Thyroid gland (tissue), 4 donors: Measurements from ENCODE around the gene SLC25A19. TPM values are rescaled to one million over a fixed set of nuclear protein-coding genes. Genes with fewer than 3 reads are reported as not detected.
"Not testable (repeated sequence)": the region's sequence is repeated elsewhere in the genome, so short reads cannot be mapped to it uniquely, and the experiment has no call there.

Source experiments
- DNase-seq, 2 donors: peaks; one replicate each; pipeline ENCODE4 v3.0.0-alpha.2; 2019
- H3K27ac ChIP-seq, 3 donors: fragments of 200-600 bp; sonication (generic); 1 replicate in 2 of 3; 2 replicates in 1 of 3; pipeline ENCODE4 v1.5.1; 2016 to 2019; ENCODE audit warnings: mild to moderate bottlenecking in 1 of 3, moderate library complexity in 1 of 3
- H3K27me3 ChIP-seq: fragments of 200-600 bp; sonication (generic); one replicate; pipeline ENCODE4 v1.5.1; 2019
- H3K36me3 ChIP-seq, 2 donors: fragments of 200-600 bp; sonication (generic); one replicate each; pipeline ENCODE4 v1.5.1; 2016 to 2019
- H3K4me1 ChIP-seq, 2 donors: fragments of 200-600 bp; sonication (generic); one replicate each; pipeline ENCODE4 v1.5.1; 2017 to 2019
- H3K4me3 ChIP-seq, 3 donors: fragments of 200-600 bp; sonication (generic); replicated peaks in 1 of 3; 1 replicate in 2 of 3; 2 replicates in 1 of 3; pipeline ENCODE4 v1.5.1; 2016; ENCODE audit warnings: mild to moderate bottlenecking in 1 of 3
- H3K9me3 ChIP-seq: fragments of 200-600 bp; sonication (generic); one replicate; pipeline ENCODE4 v1.5.1; 2017
- CTCF ChIP-seq, 6 experiments: fragments of 200-600 bp in 3 of 6; fragments of 450-650 bp in 3 of 6; sonication (generic) in 3 of 6; IDR thresholded peaks; one replicate each; pipeline ENCODE4 v1.5.1; 2016 to 2019; ENCODE audit warnings: antibody characterized with exemption in 6 of 6, mild to moderate bottlenecking in 2 of 6, inconsistent platforms in 1 of 6, moderate library complexity in 1 of 6
- POLR2A ChIP-seq, 2 donors: fragments of 450-650 bp; IDR thresholded peaks; one replicate each; pipeline ENCODE4 v1.6.1; 2017; ENCODE audit warnings: antibody characterized with exemption in 2 of 2, mild to moderate bottlenecking in 2 of 2, moderate library complexity in 1 of 2
- WGBS, 2 donors: methylation state at CpG; one replicate each; pipeline ENCODE4 v1.1.5; 2017; 5-methylcytosine and 5-hydroxymethylcytosine counted together
- intact Hi-C: fragments of 100-400 bp; cut with DNase I; formaldehyde crosslinking; loops from one replicate; pipeline ENCODE4 v1.15.1; 2023
- total RNA-seq, 4 donors: library from RNA; depleted of rRNA; stranded (reverse); fragments of >200 nt; gene quantifications; one replicate each; pipeline ENCODE4 v1.2.3, GENCODE V29; 2016

Gene SLC25A19
- total RNA-seq, 4 donors from 2014 or later: 2.1 to 14.3 (median 12.7) TPM

DNA sequence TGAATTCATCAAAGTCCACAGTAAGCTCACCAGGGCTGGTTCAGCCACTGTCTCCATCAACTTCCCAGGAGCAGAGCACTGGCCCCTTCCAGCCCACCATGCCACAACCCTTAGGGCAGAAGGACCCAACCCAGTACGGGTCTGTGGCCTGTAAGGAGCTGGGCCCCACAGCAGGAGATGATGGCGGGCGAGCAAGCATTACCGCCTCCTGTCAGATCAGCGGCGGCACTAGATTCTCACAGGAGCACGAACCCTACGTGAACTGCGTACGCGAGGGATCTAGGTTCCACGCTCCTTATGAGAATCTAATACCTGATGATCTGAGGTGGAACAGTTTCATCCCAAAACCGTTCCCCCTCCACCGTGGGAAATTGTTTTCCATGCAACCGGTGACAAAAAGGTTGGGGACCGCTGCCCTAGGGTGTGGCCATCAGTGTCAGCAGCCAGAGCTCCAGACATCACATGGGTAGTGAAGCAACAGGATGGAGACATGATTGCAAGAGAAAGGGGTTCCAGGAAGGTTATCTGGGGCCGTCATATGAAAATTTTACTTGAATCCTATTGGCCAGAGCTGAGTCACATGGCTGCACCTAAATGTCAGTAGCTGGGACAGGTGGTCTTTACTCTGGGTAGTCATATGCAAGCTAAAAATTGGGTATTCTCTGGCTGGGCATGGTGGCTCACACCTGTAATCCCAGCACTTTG lies 12.4 kb upstream of the SLC25A19 start:
- no peak overlapping the region for H3K27ac ChIP-seq
- no peaks in the 10 kb centered on the region for H3K4me1 ChIP-seq
- intact Hi-C loops: no loop called here
- no peaks in the 10 kb centered on the region for H3K36me3 ChIP-seq
- no peak overlapping the region for H3K4me3 ChIP-seq
- DNase-seq: no peak
- no peaks in the 10 kb centered on the region for H3K27me3 ChIP-seq
- 86 to 87% methylated on average over 17 of the region's 17 CpGs for WGBS, 2 donors
- no peaks in the 10 kb centered on the region for H3K9me3 ChIP-seq
- no peak for TF ChIP-seq POLR2A (IDR thresholded peaks at IDR 0.05)

- Histone ChIP-seq H3K4me3 (no peak overlapping the region), H3K36me3 (no peaks in the 10 kb centered on the region), H3K4me1 (no peaks in the 10 kb centered on the region), H3K9me3 (no peaks in the 10 kb centered on the region), H3K27ac (no peak overlapping the region), H3K27me3 (no peaks in the 10 kb centered on the region)
- no peak for DNase-seq
- TF ChIP-seq POLR2A (IDR thresholded peaks at IDR 0.05) (no peak), CTCF (IDR thresholded peaks at IDR 0.05) (no peak)
- 78 to 84% methylated on average over 9 of the region's 9 CpGs for WGBS, 2 donors
- intact Hi-C loops: no loop called here
Measured at GRCh38 chr17:75301049-75301448, 11.8 kb upstream of the SLC25A19 start.

DNA sequence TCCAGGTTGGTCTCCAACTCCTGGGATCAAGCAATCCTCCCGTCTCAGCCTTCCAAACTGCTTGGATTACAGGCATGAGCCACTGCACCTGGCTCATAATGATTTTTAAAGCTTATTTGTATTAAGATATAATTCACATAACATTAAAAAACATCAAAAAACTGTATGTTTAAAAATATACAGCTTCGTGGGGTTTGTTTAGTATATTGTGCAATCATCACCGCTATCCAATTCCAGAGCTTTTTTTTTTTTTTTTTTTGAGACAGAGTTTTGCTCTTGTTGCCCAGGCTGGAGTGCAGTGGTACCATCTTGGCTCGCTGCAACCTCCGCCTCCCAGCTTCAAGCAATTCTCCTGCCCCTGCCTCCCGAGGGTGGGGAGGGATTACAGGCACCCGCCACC lies 11.0 kb upstream of the SLC25A19 start:
- 78 to 80% methylated on average over 7 of the region's 7 CpGs for WGBS, 2 donors
- no peaks in the 10 kb centered on the region for H3K9me3 ChIP-seq
- DNase-seq: no peak
- intact Hi-C loops: no loop called here
- no peaks in the 10 kb centered on the region for H3K36me3 ChIP-seq
- H3K27me3 ChIP-seq: no peaks in the 10 kb centered on the region
- no peak overlapping the region for H3K27ac ChIP-seq
- H3K4me3 ChIP-seq: no peak overlapping the region
- TF ChIP-seq CTCF (IDR thresholded peaks at IDR 0.05) (no peak), POLR2A (IDR thresholded peaks at IDR 0.05) (no peak)
- no peaks in the 10 kb centered on the region for H3K4me1 ChIP-seq

DNA sequence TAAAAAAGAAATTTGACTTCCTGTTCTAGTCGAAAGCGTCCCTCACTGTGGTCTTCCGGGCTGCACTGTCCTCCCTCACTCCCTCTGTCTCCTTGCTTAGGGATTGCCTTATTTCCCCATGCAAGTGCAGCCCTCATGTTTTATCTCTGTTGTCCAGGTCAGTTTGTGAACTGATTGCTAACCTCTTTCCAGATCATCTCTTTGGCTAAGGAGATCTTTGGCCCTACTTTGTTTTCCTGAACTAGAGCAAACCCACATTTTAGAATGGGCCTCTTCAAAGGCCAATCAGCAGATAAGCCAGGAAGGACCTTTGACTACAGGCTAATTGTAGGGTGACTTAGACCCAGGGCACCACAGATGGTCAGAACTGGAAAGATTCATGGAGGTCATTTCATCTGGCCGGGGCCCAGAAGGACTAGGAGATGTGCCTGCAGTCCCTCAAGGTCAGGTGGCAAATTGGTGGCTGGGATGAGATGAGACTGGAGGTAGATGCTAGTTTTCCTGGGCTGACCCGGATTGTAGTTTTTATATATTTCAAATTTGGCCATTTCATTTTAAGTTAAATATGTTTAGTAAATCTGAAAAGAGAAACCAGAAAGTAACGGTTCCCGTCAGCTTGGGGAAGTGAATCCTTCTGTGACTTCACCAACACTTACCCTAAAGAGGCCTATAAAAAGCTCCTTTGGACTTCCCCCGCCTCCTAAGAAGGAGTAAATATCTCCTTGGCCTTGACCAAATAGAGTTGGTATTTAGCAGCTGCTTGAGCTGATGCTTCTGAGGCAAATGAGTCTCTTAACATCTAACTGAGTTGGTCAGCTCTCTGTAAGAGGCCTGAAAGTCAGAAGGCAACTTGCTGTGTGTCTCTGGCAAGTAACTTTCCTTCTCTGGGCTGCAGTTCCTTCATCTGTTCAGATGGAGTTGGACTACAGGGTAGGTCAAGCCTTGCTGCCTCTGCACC lies 6.2 kb upstream of the SLC25A19 start:
- Histone ChIP-seq H3K4me1 (no peaks in the 10 kb centered on the region), H3K4me3 (no peak overlapping the region), H3K27me3 (no peaks in the 10 kb centered on the region), H3K27ac (no peak overlapping the region), H3K9me3 (no peaks in the 10 kb centered on the region), H3K36me3 (no peaks in the 10 kb centered on the region)
- TF ChIP-seq POLR2A (IDR thresholded peaks at IDR 0.05): no peak
- TF ChIP-seq CTCF (IDR thresholded peaks at IDR 0.05): no peak
- DNase-seq: no peak
- WGBS, 2 donors: 83 to 88% methylated on average over 8 of the region's 8 CpGs
- intact Hi-C loops: no loop called here

GRCh38 chr17:75292810-75293448 lies 3.7 kb upstream of the SLC25A19 start:
- DNase-seq: not testable (repeated sequence)

More at GRCh38 chr17:75292810-75293448, 3.7 kb upstream of the SLC25A19 start:
- H3K4me3 ChIP-seq, H3K9me3 ChIP-seq, H3K27ac ChIP-seq, H3K36me3 ChIP-seq, intact Hi-C loops, H3K27me3 ChIP-seq, H3K4me1 ChIP-seq: not testable (repeated sequence)
- WGBS, 2 donors: 78 to 81% methylated on average over 16 of the region's 16 CpGs
